Cardiac muscle cell (in vitro differentiated cells and primary cell): Measurements from ENCODE around the gene WDR37. TPM values are rescaled to one million over a fixed set of nuclear protein-coding genes. Genes with fewer than 3 reads are reported as not detected.

Source experiments
- DNase-seq, 2 donors: peaks; one replicate each; pipeline versions ENCODE4 v3.0.0 to v3.0.0-alpha.2; 2010 to 2017; ENCODE audit warnings: low read depth in 1 of 2, low spot score in 1 of 2
- H3K27ac ChIP-seq: fragments of 200-600 bp; sonication (generic); 2 replicates; pipeline ENCODE4 v1.5.1; 2016
- H3K27me3 ChIP-seq: fragments of 200-600 bp; sonication (generic); 2 replicates; pipeline ENCODE4 v1.6.0; 2016; ENCODE audit warnings: control low read depth
- H3K36me3 ChIP-seq: fragments of 200-600 bp; sonication (generic); 2 replicates; pipeline ENCODE4 v1.5.1; 2016; ENCODE audit warnings: control low read depth
- H3K4me1 ChIP-seq: fragments of 200-600 bp; sonication (generic); 2 replicates; pipeline ENCODE4 v1.8.1; 2017; ENCODE audit warnings: low read depth, mild to moderate bottlenecking, mixed run types
- H3K4me3 ChIP-seq: fragments of 200-600 bp; sonication (generic); 2 replicates; pipeline ENCODE4 v1.5.1; 2016; ENCODE audit warnings: mild to moderate bottlenecking
- H3K9me3 ChIP-seq: fragments of 200-600 bp; sonication (generic); 2 replicates; pipeline ENCODE4 v1.5.1; 2017; ENCODE audit warnings: low read depth, mild to moderate bottlenecking, control low read depth
- CTCF ChIP-seq: IDR thresholded peaks from 2 replicates; pipeline ENCODE4 v1.5.1; 2012; ENCODE audit warnings: low read depth, mild to moderate bottlenecking, low read length
- polyA plus RNA-seq: library from polyadenylated mRNA; unstranded; fragments of >200 nt; fragmentation: Nextera tagmentation; extraction: Ambion mirVana; gene quantifications from 2 replicates; pipeline ENCODE4 v1.2.1, GENCODE V29; 2016
- total RNA-seq: library from RNA; depleted of rRNA; stranded (reverse); fragments of >200 nt; gene quantifications from 2 replicates; pipeline ENCODE4 v1.2.3, GENCODE V29; 2016

Gene WDR37
- total and polyA plus RNA-seq, 2 experiments from 2014 or later = 13.0 to 15.7 TPM

DNA sequence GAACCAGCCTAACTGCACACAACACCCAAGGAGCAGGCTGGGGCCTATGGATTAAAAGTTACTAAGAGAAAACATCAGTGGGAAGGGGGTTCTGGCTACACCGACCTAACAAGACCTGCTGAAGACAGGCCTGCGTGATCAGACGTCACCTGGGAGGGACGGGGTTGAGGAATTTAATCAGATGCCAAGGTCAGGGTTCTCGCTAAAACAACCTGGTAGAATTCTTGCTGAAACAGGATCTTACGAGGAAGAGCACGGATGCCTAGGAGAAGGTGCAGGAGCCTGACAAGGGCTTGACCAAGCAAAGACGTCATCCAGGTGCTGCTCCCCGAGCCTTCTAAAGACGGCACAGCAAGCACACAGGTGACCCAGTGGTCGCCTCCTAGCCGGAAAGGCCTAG is 32.1 kb upstream of the WDR37 start:
- DNase-seq = no peak
- Histone ChIP-seq H3K4me1 (no peaks in the 10 kb centered on the region), H3K9me3 (no peaks in the 10 kb centered on the region), H3K27ac (no peak overlapping the region), H3K36me3 (peaks cover 2% of the 10 kb centered on the region), H3K4me3 (no peak overlapping the region), H3K27me3 (no peaks in the 10 kb centered on the region)
- no peak for TF ChIP-seq CTCF

- no peak for DNase-seq
- Histone ChIP-seq H3K9me3 (no peaks in the 10 kb centered on the region), H3K4me1 (no peaks in the 10 kb centered on the region), H3K4me3 (no peak within 1 kb of the TSS), H3K27ac (no peak within 1 kb of the TSS), H3K36me3 (no peaks in the 10 kb centered on the region), H3K27me3 (no peaks in the 10 kb centered on the region)
- TF ChIP-seq CTCF = no peak
Measured at GRCh38 chr10:1025683-1026082, 30.5 kb upstream of the WDR37 start, which contains the start of gene IDI2. IDI2 (minus strand) TSS chr10:1025859; CDS start chr10:1024723, 1,136 bp downstream.

- H3K27ac ChIP-seq = no peak overlapping the region
- H3K4me3 ChIP-seq = no peak overlapping the region
- no peaks in the 10 kb centered on the region for H3K9me3 ChIP-seq
- no peak for TF ChIP-seq CTCF
- no peaks in the 10 kb centered on the region for H3K27me3 ChIP-seq
- DNase-seq = no peak
- no peaks in the 10 kb centered on the region for H3K36me3 ChIP-seq
- H3K4me1 ChIP-seq = no peaks in the 10 kb centered on the region
Measured at GRCh38 chr10:1026578-1026977, 29.6 kb upstream of the WDR37 start.

GRCh38 chr10:1029838-1030237 is 26.3 kb upstream of the WDR37 start:
- Histone ChIP-seq H3K27me3 (no peaks in the 10 kb centered on the region), H3K4me3 (no peak overlapping the region), H3K9me3 (no peaks in the 10 kb centered on the region), H3K36me3 (no peaks in the 10 kb centered on the region), H3K27ac (no peak overlapping the region), H3K4me1 (no peaks in the 10 kb centered on the region)
- no peak for TF ChIP-seq CTCF
- no peak for DNase-seq

DNA sequence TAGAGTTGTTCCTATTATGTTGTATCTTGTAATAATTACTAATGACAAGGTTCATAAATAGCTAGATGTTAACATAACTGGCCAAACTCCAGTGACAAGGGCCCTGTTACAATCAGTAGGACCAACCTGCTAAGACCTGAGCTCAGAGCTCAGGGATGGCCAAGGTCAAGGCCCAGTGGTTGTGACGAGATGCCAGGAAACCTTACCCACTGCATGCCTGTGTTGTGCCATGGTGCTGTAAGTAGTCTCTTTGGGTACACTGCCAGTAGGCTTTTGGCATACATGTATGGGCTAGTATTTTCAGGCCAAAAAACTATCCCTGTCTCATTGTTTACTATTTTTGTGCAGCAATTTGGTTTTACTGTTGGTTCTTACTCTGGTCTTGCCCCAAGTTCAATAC is 22.6 kb upstream of the WDR37 start:
- no peaks in the 10 kb centered on the region for H3K9me3 ChIP-seq
- H3K4me1 ChIP-seq = no peaks in the 10 kb centered on the region
- no peaks in the 10 kb centered on the region for H3K27me3 ChIP-seq
- H3K36me3 ChIP-seq = no peaks in the 10 kb centered on the region
- no peak overlapping the region for H3K4me3 ChIP-seq
- H3K27ac ChIP-seq = no peak overlapping the region
- DNase-seq = no peak
- TF ChIP-seq CTCF = no peak

GRCh38 chr10:1034758-1035157 is 21.4 kb upstream of the WDR37 start:
- no peaks in the 10 kb centered on the region for H3K4me1 ChIP-seq
- H3K4me3 ChIP-seq = no peak overlapping the region
- no peak for TF ChIP-seq CTCF
- H3K36me3 ChIP-seq = peaks cover 7% of the 10 kb centered on the region
- H3K27ac ChIP-seq = no peak overlapping the region
- DNase-seq = no peak
- H3K27me3 ChIP-seq = no peaks in the 10 kb centered on the region
- no peaks in the 10 kb centered on the region for H3K9me3 ChIP-seq
